ENCODE data around the gene ARHGAP27.
"Not testable (repeated sequence)": the region's sequence is repeated elsewhere in the genome, so short reads cannot be mapped to it uniquely, and the experiment has no call there.

The ARHGAP27 gene

DNA sequence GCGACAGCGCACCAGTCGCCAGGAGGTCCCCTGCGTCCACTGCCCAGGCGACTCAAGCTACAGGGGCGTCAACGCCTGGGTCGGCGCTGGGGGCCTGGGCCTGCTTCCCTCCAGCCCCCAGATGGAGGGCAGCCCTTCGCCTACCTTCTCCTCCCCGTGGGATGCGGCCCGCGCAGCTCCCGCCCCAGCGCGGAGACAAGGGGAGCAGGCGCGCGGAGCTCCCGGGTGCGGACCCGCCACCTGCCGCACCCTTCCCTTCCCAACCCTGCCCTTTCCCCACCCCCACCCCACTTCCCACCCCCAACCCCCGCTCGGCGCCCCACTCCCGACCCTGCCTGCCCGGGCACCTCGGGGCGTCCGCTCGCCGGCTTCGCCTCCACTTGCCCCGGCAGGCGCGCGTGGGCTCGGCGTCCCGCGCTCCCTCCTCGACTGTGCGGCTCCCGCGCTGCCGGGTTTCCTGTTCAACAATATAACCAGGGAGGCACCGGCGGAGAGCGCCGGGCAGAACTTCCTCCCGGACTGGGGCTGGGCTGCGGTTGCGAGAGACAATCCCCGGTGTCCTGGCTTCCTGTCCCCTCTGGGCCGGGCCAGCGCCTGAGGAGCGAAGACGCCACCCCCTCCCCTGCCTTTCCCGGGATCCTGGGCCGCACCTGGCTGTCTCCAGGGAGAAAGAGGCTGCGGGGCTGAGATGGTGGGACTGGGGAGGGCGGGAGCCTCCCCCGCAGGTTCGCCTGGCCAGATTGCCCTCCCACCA, at the start of gene ARHGAP27:
Gene ARHGAP27, minus strand, starts transcription at position 466 of the 754 bp plus-strand sequence. CDS start 2,591 bp downstream, outside the sequence.
- no peak for DNase-seq

- not testable (repeated sequence) for DNase-seq
Measured at GRCh38 chr17:45482317-45482716, 49.6 kb upstream of the ARHGAP27 start.

DNA sequence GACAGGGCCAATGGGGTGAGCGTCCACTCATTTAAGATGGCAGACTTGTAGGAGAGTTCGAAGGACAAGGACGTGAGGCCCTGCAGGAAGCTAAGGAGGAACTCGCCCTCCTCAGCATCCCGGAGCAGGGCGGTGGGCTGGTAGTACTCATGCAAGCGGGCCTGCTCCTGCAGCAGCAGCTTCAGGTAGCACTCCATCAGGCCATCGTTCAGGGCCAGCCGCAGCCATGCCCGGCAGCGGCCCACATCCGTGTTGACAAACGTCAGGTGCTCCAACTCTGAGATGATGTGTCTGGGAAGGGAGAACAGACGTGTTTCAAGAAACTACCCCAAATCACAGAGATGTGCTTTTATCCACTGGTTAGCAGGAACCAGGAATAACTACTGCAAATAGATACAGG, 42.8 kb upstream of the ARHGAP27 start:
- not testable (repeated sequence) for DNase-seq

- not testable (repeated sequence) for DNase-seq
Measured at GRCh38 chr17:45472249-45472648, 39.6 kb upstream of the ARHGAP27 start.

DNA sequence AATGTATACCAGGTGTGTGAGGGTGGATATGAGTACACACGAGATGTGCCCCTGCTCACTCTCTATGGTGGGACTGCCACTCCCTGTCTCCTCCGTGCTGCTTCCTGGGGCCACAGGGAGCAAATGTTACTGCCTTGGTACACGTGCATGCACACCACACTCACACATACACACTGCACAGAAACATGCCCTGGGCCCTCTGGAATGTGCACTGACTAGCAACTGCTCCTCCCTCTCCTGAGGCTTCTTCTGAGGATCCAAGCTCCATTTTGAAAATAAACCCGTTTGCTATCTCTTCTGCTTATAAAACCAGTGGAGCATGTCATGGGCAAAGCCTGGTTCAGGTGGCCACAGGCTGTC, 36.5 kb upstream of the ARHGAP27 start:
- not testable (repeated sequence) for DNase-seq

DNA sequence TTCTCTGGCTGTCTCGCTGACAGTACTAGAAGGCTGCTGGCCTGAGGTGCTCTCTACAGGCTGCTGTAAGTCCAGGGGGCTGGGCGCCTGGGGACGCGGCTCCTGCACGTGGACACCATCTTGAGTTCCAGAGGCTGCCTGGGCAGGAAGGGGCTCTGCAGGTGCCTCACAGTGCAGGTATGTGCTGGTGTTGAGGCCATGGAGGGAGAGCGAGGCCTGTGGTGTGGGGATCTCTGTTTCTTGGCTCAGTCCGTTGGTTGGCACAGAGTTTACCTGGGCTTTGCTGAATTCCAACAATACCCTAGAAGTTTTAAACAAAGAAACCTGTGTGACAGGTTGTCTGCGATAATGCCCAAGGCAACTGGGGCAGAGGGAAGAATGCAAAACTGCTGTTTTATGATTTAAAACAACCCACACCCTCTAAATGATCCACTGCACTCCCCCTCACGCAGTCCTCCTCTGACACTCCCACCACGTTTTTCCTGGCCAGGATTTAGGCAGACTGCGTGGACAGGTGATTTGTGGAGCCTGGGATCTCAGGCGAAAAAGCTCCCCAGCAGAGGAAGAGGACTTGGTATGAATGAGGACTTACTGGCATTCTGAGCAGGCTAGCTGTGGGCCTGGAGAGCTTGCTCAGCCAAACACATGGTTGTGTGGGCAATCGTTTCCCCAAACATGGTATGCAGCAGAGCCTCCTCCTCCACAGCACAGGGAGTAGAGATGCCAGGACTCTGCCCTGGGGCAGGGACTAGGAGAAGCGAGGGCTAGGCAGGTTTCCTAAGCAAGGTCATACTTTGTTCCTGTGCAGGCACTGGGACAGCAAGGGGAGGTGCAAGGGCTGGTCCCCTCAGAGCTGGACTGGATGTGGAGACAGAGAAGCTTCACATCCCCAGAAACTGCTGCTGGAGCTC, 35.9 kb upstream of the ARHGAP27 start:
- not testable (repeated sequence) for DNase-seq

DNA sequence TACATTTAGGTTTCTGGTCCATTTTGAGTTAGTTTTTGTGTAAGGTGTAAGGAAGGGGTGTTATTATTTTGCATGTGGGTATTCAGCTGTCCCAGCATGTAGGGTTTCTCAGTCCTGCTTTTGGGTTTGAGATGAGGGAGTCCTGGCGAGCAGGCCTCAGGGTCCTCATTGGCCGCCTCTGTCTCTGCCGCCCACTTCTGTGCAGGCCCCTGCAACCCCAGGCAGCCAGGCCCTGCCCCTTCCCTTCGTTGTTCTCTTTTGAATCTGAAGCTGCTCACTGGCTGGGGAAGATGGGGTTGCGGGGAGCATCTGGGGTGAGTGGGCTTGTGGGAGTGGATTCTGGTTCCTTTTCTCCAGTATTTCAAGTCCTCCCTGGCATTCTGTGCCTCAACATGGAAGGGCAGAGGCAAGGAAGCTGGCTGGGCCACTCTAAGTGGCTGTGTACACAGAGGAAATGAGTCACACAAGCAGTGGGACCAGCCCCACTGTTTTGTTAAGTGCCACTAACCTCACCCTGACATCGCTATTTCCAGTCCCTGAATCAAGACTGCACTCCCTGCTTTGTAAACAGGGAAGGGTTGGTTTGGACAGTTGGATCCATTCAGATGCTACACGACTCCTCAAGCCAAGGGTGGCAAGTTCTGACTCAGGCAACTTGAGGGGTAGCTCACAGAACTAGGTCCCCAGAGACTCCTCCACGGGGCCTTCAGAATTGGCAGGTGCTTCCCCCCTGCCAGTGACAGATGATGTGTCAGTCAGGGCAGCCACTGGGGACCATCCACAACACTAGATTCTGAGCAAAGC, 29.1 kb upstream of the ARHGAP27 start:
- DNase-seq: not testable (repeated sequence)

- DNase-seq: not testable (repeated sequence)
Measured at GRCh38 chr17:45460422-45460821, 27.8 kb upstream of the ARHGAP27 start.

DNA sequence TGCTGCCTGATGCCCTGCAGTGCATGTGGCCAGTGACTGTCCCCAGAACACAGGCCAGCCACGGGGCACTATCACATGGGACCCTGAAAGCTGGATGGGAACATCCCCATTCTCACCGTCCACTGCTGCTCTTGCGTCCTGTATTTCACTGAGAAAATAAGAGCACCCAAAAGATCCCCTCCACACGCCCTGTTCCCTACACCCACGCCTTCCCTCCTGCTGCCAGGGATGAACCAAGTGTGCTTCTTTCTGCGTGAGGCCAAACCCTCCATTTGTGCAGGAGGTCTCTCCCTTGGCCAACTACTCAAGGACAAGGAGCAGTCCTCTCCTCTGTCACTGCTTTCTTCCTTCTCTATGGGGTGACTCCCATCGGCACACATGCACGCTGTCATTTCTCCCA, 21.7 kb upstream of the ARHGAP27 start:
- not testable (repeated sequence) for DNase-seq

DNA sequence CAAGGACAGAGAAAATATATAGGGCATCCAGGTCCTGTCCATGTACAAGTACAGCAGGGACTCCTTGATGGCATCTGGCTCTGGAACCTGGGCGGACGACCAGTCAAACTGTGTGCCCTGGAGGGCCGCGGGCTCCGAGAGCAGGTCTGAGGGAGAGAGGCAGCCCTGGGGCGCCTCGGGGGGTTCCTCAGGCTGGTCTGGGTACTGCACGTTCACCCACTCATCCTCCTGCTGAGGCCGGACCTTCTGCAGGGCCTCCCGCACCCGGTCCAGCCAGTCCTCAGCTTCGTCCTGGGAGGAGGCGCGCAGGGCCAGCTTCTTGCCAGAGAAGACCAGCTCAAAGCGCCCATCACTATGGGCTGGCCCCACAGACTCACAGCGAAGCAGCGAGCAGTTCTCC, 21.1 kb upstream of the ARHGAP27 start:
- DNase-seq: not testable (repeated sequence)

DNA sequence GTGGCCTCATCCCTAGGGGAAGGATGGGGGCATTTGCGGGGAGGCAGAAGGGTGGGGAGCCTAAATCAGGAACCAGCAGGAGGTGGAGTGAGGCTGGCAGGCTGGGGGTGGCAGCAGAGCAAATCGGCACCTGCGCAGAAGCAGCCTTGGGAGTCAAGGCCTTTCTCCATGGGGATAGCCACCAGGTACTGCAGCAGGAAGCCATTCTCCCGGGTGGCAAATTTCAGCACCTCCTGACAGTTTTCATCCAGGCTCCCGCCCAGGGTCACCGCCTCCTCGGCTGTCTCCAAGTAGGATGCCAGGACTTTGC, 20.5 kb upstream of the ARHGAP27 start:
- not testable (repeated sequence) for DNase-seq

DNA sequence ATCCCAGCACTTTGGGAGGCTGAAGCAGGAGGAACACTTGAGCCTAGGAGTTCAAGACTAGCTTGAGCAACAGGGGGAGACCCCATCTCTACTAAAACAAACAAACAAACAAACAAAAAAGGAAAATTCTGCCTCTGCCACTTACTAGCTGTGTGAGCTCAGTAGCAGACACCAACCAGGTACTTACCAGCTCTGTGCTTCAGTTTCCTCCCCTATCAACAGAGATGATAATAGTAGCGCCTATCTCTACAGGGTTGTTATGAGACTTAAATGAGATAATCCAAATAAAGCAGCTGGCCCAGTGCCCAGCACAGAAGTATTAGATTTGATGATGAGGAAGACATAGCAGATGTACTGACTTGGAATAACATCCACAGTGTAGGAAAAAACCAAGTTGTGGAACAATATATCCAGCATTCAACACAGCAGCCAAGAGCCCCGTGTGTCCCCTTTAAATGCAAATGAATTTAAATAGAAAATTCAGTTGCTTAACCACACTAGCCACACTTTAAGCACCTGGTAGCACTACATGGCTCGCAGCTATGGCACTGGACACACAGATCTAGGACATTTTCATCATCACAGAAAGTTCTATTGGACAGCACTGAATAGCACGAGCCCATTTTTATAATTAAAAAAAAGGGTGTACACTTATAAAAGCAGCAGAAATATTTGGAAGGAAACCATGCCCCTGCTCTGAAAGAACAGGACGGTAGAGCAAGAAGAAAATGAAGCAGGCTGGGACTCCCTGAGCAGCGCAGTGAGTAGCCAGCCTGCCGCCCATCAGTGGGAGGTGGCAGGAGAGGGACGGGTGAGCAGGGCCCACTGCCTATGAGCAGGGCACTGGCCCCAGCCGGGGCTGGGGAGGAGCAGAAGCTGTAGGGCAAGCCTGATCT, 19.9 kb upstream of the ARHGAP27 start:
- not testable (repeated sequence) for DNase-seq

GRCh38 chr17:45451660-45452059, 19.0 kb upstream of the ARHGAP27 start:
- DNase-seq: not testable (repeated sequence)

GRCh38 chr17:45451131-45451530, 18.5 kb upstream of the ARHGAP27 start:
- no peak for DNase-seq

DNA sequence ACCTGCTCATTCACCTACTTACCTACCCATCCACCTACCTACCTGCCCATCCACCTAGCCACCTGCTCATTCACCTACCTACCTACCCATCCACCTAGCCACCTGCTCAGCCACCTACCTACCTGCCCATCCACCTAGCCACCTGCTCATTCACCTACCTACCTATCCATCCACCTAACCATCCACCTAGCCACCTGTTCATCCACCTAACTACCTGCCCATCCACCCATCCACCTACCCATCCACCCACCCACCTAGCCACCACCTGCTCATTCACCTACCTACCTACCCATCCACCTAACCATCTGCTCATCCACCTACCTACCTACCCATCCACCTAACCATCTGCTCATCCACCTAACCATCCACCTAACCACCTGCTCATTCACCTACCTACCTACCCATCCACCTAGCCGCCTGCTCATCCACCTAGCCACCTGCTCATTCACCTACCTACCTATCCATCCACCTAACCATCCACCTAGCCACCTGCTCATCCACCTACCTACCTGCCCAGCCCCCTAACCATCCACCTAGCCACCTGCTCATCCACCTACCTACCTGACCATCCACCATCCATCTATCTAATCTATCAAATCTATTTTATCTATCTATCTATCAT, 17.1 kb upstream of the ARHGAP27 start:
- not testable (repeated sequence) for DNase-seq

DNA sequence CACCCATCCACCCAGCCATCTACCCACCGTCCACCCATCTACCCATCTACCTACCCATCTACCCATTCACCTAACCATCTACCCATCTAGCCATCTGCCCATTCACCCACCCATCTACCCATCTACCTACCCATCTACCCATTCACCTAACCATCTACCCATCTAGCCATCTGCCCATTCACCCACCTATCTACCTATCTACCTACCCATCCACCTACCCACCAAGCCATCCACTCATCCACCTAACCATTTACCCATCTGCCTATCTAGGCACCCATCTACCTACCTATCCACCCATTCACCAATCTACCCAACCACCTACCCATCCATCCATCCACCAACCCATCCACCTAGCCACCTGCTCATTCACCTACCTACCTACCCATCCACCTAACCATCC, 16.6 kb upstream of the ARHGAP27 start:
- DNase-seq: not testable (repeated sequence)

GRCh38 chr17:45448483-45448882, 15.8 kb upstream of the ARHGAP27 start:
- DNase-seq: not testable (repeated sequence)

GRCh38 chr17:45448066-45448465, 15.4 kb upstream of the ARHGAP27 start:
- not testable (repeated sequence) for DNase-seq

DNA sequence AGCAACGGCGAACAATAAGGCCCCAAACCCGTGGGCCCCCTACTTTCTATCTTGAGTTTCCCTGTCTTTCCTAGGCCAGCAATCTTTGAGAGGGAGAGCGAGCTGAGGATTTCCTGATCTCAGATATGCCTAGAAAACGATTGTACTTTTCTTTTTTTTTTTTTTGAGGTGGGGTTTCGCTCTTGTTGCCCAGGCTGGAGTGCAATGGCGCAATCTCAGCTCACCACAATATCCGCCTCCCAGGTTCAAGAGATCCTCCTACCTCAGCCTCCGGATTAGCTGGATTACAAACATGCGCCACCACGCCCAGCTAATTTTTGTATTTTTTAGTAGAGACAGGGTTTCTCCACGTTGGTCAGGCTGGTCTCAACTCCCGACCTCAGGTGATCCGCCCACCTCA, 15.0 kb upstream of the ARHGAP27 start:
- DNase-seq: not testable (repeated sequence)

DNA sequence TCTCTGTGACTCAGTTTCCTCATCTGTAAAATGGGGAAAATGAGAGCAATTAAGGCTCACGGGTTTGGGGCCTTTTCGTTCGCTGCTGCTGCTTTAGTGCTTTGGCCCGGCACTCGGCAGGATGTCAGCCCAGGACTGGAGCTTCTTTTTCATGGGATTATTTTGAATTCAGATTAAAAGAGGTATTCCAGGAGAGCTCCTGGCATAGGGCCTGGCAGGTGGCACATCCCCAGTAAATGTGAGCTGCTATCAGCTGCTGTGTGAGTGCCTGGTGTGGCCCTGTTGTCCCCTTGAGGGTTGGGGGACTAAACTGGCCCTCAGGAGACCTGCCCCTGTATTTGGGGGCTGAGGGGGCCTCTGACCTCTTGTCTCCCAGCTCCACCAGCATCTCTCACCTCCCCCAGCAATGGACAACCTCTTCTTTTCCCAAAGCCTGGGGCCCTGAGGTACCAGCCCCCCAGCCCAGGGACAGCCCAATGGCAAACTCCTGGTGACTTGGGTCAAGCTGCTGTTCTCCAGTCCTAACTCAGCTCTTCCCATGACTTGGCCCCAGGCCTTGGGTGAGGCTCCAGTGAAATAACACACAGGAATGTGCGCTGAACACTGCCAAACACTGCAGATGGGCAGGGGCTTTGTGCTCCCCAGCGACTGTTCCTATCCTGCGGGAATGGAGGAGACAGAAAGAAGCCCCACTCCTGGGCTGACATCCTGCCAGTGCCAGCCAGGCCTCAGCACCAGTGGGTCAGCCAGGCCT, 14.4 kb upstream of the ARHGAP27 start:
- not testable (repeated sequence) for DNase-seq
